Epithelial cell of prostate (primary cell): ENCODE results near the gene RBP7.
A peak's percentile ranks its signal among the peaks of the same experiment; 100 is the strongest.
"Not testable (repeated sequence)": the region's sequence is repeated elsewhere in the genome, so short reads cannot be mapped to it uniquely, and the experiment has no call there.

Experiments used
- DNase-seq: peaks from one replicate; pipeline ENCODE4 v3.0.0-alpha.2; 2011; ENCODE audit warnings: low read depth, low spot score
- H3K27ac ChIP-seq: fragments of 450-650 bp; 2 replicates; pipeline ENCODE4 v1.5.1; 2017; ENCODE audit warnings: mild to moderate bottlenecking

RBP7 gene

GRCh38 chr1:10027027-10027426 lies 30.0 kb downstream of the RBP7 start:
- no peak overlapping the region for H3K27ac ChIP-seq
- no peak for DNase-seq

DNA sequence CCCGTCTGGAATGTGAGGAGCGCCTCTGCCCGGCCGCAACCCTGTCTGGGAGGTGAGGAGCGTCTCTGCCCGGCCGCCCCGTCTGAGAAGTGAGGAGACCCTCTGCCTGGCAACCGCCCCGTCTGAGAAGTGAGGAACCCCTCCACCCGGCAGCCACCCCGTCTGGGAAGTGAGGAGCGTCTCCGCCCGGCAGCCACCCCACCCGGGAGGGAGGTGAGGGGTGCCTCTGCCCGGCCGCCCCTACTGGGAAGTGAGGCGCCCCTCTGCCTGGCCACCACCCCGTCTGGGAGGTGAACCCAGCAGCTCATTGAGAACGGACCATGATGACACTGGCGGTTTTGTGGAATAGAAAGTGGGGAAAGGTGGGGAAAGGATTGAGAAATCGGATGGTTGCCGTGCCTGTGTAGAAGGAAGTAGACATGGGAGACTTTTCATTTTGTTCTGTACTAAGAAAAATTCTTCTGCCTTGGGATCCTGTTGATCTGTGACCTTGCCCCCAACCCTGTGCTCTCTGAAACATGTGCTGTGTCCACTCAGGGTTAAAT lies 32.0 kb downstream of the RBP7 start:
- not testable (repeated sequence) for DNase-seq, H3K27ac ChIP-seq

DNA sequence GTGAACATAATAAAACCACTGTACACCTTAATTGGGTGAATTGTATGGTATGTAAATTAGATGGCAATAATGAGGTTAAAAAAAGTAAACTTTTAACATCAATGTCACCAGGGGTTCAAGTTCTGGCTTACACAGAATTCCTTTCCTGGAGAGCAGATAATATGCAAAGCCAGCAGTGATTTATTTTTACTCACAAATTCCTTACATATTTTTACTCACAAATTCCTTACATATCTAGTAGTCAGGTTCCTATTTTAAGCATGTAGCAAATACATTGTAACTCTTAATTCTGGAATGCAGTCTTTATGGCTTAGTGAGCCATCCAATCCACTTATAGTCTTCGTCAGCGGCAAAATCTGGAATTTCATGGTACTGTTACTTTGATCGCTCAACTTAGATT lies 34.4 kb downstream of the RBP7 start:
- DNase-seq, result no peak
- no peak overlapping the region for H3K27ac ChIP-seq

- peak; percentile 91 for DNase-seq
- H3K27ac ChIP-seq, result peak within 1 kb of the TSS; percentile 92
Measured at GRCh38 chr1:10032590-10033358, 35.7 kb downstream of the RBP7 start, which contains the start of gene UBE4B. Gene UBE4B, plus strand, starts transcription at chr1:10032958. Its CDS starts 713 bp downstream, at chr1:10033671.

GRCh38 chr1:10033359-10033845 lies 36.4 kb downstream of the RBP7 start:
- peak overlapping the region; percentile 92 for H3K27ac ChIP-seq
- DNase-seq, result no peak

- no peak for DNase-seq
- H3K27ac ChIP-seq, result no peak overlapping the region
Measured at GRCh38 chr1:10042746-10043145, 45.7 kb downstream of the RBP7 start.

DNA sequence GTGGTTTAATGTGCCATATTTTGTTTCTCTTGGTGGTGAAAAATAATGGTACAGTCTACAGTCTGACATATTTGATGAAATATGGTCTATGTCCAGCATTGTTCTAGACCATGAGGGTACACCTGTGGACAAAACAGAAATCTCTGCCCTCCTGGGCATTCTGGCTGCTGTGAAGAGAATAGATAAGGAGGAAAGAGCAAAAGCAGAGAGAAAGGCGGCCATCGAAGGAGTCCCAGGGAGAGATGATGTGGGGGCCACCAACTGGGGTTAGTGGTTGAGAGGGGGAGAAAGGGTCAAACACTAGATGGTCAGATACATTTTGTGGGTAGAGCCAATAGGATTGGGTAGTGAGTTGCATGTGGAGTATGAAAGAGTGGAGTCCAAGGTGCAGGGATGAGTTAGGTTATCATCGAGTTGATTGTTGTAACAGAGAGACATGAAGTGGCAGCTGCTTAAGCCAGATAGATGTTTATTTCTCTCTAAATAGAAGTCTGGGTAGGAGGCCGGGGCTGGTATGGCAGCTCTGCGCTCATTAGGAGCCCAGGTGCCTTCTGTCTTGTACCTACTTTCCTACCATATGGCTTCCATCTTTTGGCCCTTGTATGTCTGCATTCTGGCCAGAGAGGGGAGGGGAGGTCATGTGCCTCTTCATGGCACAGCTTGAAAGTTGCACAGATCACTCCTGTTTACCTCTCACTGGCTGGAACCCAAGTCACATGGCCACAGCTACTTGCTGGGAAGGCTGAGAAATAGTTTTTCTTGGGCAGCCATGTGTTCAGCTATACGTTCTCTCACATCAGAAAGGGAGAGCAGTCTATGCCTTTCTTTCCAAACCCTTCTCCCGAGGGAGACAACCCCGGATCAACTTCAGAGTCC lies 48.7 kb downstream of the RBP7 start:
- no peak overlapping the region for H3K27ac ChIP-seq
- DNase-seq, result no peak

DNA sequence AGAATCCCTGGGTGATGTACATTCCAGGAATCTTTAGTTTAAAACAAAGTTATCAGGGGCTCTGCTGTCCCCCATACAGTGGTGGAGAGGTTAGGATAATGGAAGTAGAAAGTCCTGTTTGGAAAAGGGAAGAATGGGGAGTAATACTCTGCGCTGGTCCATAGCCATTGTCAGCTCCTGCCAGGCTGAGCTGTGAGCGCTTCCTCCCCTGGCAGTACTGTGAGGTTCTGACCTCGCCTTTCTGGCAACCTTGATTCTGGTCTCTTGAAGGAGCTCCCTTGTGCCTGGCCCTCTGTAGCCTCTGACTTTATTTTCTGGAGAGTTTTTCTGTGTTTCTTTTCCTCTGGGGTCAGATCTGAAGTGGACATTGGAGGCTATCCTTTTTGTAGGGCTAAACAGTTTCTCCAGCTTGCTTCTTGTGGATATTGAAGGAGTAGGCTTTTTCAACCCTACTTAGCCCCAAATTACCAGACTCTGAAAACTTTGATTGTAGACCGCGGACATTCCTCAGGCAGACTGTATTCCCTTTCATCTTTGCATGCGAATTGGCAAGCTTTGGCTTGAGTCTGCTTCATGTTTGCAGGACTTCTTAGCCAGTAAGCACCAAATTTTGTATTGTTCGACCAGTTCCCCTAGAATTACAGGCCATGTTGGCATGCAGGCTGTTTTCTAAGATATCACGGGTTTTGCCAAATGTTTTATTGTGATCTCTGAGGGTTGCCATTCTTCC lies 49.5 kb downstream of the RBP7 start:
- no peak for DNase-seq
- H3K27ac ChIP-seq, result no peak overlapping the region

DNA sequence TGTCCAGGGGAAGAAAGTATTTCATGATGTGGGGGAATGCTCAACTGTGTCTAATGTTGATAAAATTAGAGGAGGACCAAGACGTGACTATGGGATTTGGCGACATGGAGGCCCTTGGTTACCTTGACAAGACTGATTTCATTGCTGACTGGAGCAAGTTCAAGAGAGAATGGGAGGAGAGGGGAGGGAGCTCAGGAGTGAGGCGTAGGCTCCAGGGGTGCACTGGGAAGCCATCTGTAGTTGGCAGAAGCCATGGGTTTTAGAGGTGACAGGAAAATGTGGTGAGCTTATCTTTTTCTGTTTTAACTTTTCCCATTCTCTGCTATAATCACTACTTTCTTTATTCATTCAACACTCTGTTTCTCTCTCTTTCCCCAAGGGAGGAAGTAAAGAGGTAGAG lies 51.6 kb downstream of the RBP7 start:
- no peak for DNase-seq
- H3K27ac ChIP-seq, result no peak overlapping the region

DNA sequence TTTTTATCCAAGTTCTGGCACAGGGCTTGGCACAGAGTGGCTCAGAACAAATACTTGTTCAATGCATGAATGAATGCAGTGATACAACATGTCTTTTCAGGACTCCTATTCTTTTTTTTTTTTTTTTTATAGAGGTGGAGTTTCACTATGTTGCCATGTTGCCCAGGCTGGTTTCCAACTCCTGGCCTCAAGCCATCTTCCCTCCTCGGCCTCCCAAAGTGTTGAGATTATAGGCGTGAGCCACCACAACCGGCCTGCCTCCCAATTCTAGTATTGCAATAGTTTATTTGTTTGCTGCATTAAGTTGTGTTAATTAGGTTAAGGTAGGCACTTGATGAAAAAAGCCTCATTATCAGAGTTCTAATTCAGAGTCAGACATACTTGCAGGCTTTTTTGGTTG lies 53.6 kb downstream of the RBP7 start:
- DNase-seq, result no peak
- no peak overlapping the region for H3K27ac ChIP-seq

GRCh38 chr1:10051656-10052055 lies 54.6 kb downstream of the RBP7 start:
- H3K27ac ChIP-seq, result no peak overlapping the region
- no peak for DNase-seq

- no peak for DNase-seq
- H3K27ac ChIP-seq, result no peak overlapping the region
Measured at GRCh38 chr1:10052347-10052746, 55.3 kb downstream of the RBP7 start.

GRCh38 chr1:10054465-10054864 lies 57.4 kb downstream of the RBP7 start:
- H3K27ac ChIP-seq, result no peak overlapping the region
- no peak for DNase-seq

DNA sequence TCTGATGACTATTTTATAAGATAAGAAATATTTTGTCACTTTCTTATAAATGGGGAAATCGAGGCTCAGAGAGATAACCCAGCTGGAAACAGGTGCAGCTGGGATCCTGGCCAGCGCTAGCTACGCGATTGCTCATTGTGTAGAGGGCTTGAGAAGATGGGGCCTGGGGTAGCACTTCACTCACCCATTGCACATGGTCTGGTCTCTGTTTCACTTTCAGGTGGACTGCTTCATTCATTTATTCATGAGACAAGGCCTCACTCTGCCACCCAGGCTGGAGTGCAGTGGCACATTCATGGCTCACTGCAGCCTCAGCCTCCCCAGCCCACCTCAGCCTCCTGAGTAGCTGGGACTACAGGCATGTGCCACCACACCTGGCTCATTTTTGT lies 59.6 kb downstream of the RBP7 start:
- no peak for DNase-seq
- H3K27ac ChIP-seq, result peak overlapping the region; percentile 41

- DNase-seq, result no peak
- peak overlapping the region; percentile 36 for H3K27ac ChIP-seq
Measured at GRCh38 chr1:10057343-10057742, 60.3 kb downstream of the RBP7 start.

DNA sequence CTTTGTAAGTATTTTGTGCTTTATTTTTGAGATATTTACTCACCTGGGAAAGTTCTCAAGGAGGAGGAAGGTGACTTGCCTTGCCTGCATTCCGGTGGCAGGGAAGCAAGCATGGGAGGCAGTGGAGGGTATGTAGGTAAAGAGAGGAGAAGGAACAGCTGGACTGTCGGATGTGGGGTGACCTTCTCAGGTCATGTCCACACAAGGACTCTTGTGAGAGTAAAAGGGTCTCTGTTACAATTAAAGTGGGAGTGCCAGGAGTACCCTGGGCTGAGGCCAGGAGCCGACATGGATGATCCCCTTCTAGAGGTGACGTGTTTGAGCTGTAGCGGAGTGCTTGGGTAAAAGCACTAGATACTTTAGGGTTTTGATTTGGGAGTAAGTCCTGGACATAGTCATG lies 60.8 kb downstream of the RBP7 start:
- no peak for DNase-seq
- H3K27ac ChIP-seq, result peak overlapping the region; percentile 36

DNA sequence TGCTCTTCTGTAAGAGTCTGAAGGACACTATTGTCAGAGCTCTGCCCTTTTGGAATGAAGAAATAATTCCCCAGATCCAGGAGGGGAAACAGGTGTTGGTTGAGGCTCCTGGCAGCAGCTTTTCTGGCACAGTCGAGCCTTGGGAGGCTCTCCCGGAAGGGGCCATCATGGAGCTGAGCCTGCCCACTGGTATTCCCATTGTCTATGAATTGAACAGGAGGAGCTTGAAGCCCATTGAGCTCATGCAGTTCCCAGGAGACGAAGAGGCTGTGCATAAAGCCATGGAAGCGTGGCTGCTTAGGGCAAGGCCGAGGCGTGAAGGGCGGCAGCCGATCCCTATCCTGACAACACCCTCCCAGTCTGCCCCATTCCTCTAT lies 62.3 kb downstream of the RBP7 start:
- no peak for DNase-seq
- H3K27ac ChIP-seq, result no peak overlapping the region

GRCh38 chr1:10060311-10061100 lies 63.5 kb downstream of the RBP7 start:
- H3K27ac ChIP-seq, result no peak overlapping the region
- no peak for DNase-seq

- no peak overlapping the region for H3K27ac ChIP-seq
- no peak for DNase-seq
Measured at GRCh38 chr1:10061276-10061675, 64.2 kb downstream of the RBP7 start.

GRCh38 chr1:10063878-10064277 lies 66.8 kb downstream of the RBP7 start:
- peak; percentile 96 for DNase-seq
- H3K27ac ChIP-seq, result peak overlapping the region; percentile 94
